Gastrocnemius medialis (tissue), 4 donors: ENCODE data around the gene MAML2. TPM values are rescaled to one million over a fixed set of nuclear protein-coding genes. Genes with fewer than 3 reads are reported as not detected.

Experiments
- ATAC-seq, 2 donors: fragments of 150-250 bp; one replicate each; pipeline ENCODE4 v1.9.1; 2016
- DNase-seq, 2 donors: peaks; one replicate each; pipeline ENCODE4 v3.0.0-alpha.2; 2019
- H3K27ac ChIP-seq, 4 donors: fragments of 200-600 bp; sonication (generic); 1 replicate in 1 of 4; 2 replicates in 3 of 4; pipeline ENCODE4 v1.5.1; 2016 to 2018; ENCODE audit warnings: mild to moderate bottlenecking in 2 of 4, moderate library complexity in 1 of 4
- H3K27me3 ChIP-seq, 3 donors: fragments of 200-600 bp; sonication (generic) in 2 of 3; 1 replicate in 1 of 3; 2 replicates in 2 of 3; pipeline versions ENCODE4 v1.5.1 to v1.6.0; 2016 to 2019; ENCODE audit warnings: mild to moderate bottlenecking in 1 of 3, moderate library complexity in 1 of 3
- H3K36me3 ChIP-seq, 2 donors: fragments of 200-600 bp; sonication (generic) in 1 of 2; one replicate each; pipeline ENCODE4 v1.5.1; 2017 to 2018
- H3K4me1 ChIP-seq, 2 donors: fragments of 200-600 bp; sonication (generic) in 1 of 2; one replicate each; pipeline ENCODE4 v1.5.1; 2016 to 2017; ENCODE audit warnings: mild to moderate bottlenecking in 2 of 2
- H3K4me3 ChIP-seq, 4 donors: fragments of 200-600 bp; sonication (generic) in 3 of 4; 1 replicate in 1 of 4; 2 replicates in 3 of 4; pipeline ENCODE4 v1.5.1; 2016 to 2019; ENCODE audit warnings: mild to moderate bottlenecking in 2 of 4
- H3K9me3 ChIP-seq, 3 donors: fragments of 200-600 bp; sonication (generic) in 2 of 3; 1 replicate in 1 of 3; 2 replicates in 2 of 3; pipeline ENCODE4 v1.5.1; 2016 to 2019
- POLR2A ChIP-seq, 2 donors: fragments of 450-650 bp; IDR thresholded peaks; one replicate each; pipeline ENCODE4 v1.6.1; 2017; ENCODE audit warnings: antibody characterized with exemption in 2 of 2, mild to moderate bottlenecking in 2 of 2, moderate library complexity in 2 of 2
- in situ Hi-C, 4 donors: fragments of 200-750 bp; cut with MboI; loops; one replicate each; pipeline versions ENCODE4 v1.15.0 to v1.8.0; 2017; ENCODE audit warnings: low sequenced_read_pairs in 4 of 4
- intact Hi-C: fragments of 100-400 bp; cut with DNase I; formaldehyde crosslinking; loops from one replicate; pipeline ENCODE4 v1.15.1; 2023; ENCODE audit warnings: low total_unique reads
- total RNA-seq, 4 donors: library from RNA; depleted of rRNA; stranded (reverse); fragments of >200 nt; gene quantifications; one replicate each; pipeline versions ENCODE4 v1.1.0 to v1.2.3, GENCODE V29; 2016
- TF ChIP-seq, protein P1 (sequence below), 5 experiments: fragments of 450-650 bp in 3 of 5; fragments of 200-600 bp in 2 of 5; sonication (generic) in 2 of 5; IDR thresholded peaks in 4 of 5; conservative IDR thresholded peaks in 1 of 5; 1 replicate in 4 of 5; 2 replicates in 1 of 5; pipeline ENCODE4 v1.5.1; 2016 to 2019; ENCODE audit warnings: antibody characterized with exemption in 5 of 5, mild to moderate bottlenecking in 3 of 5, moderate library complexity in 3 of 5

The MAML2 gene
- total RNA-seq, 4 donors from 2014 or later: 4.1 to 6.3 (median 4.8) TPM

DNA sequence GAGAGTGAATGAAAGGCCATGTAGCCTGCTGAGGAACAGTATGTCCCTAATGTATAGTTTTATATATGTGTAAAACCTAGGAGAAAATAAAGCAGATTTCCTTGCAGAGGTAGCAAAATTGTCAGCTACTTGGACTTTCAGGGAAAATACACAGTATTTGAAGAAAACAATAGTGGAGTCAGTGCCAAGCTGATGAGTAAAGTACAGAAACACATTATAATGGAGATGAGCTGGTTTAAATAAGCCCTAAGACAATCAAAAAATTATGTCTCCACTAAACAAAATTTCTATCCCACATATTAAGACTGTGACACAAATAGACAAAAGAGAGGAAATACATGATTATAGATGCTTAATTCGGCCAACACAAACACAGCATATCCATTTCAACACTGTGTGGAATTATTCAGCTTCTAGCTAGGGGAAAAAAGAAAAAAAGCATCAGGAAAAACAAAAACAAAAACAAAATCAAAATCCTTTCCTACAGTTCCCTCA, 75.9 kb downstream of the MAML2 start:
- Histone ChIP-seq H3K27ac (peak overlapping the region in 3 of 4 donors; percentile 29 to 38 (median 37)), H3K4me1 (peaks cover 0 to 7% of the 10 kb centered on the region in 2 donors)

DNA sequence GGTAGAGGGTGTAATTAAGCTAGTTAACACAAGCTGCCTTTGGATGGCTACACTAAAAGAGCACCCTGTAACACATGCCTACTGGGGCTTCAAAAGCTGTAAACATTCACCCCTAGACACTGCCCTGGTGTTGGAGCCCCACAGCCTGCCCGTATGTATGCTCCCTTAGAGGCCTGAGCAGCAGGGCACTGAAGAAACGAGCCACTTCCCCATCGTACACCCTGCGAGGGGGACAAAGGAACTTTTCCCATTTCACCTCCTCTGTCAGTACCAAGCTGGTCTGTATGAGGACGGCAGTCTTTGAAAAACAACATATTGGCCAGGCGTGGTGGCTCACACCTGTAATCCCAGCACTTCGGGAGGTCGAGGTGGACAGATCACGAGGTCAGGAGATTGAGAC, 77.0 kb downstream of the MAML2 start:
- in situ Hi-C loops (no loop called here), intact Hi-C loops (no loop called here)
- DNase-seq (no peak), ATAC-seq (no peak)
- no peak overlapping the region for H3K4me3 ChIP-seq
- no peaks in the 10 kb centered on the region for H3K9me3 ChIP-seq
- no peaks in the 10 kb centered on the region for H3K27me3 ChIP-seq
- no peak for TF ChIP-seq POLR2A (IDR thresholded peaks at IDR 0.05)
- TF ChIP-seq, protein P1, sequence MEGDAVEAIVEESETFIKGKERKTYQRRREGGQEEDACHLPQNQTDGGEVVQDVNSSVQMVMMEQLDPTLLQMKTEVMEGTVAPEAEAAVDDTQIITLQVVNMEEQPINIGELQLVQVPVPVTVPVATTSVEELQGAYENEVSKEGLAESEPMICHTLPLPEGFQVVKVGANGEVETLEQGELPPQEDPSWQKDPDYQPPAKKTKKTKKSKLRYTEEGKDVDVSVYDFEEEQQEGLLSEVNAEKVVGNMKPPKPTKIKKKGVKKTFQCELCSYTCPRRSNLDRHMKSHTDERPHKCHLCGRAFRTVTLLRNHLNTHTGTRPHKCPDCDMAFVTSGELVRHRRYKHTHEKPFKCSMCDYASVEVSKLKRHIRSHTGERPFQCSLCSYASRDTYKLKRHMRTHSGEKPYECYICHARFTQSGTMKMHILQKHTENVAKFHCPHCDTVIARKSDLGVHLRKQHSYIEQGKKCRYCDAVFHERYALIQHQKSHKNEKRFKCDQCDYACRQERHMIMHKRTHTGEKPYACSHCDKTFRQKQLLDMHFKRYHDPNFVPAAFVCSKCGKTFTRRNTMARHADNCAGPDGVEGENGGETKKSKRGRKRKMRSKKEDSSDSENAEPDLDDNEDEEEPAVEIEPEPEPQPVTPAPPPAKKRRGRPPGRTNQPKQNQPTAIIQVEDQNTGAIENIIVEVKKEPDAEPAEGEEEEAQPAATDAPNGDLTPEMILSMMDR (IDR thresholded peaks at IDR 0.05 in 4 of 5, conservative IDR thresholded peaks at IDR 0.05 in 1 of 5): no peak
- H3K27ac ChIP-seq: no peak overlapping the region
- H3K36me3 ChIP-seq: no peaks in the 10 kb centered on the region
- H3K4me1 ChIP-seq: peaks cover 0 to 7% of the 10 kb centered on the region in 2 donors

More for the DNA sequence above, 75.9 kb downstream of the MAML2 start:
- H3K27me3 ChIP-seq: no peaks in the 10 kb centered on the region
- no peaks in the 10 kb centered on the region for H3K36me3 ChIP-seq
- in situ Hi-C loops (no loop called here), intact Hi-C loops (no loop called here)
- peak overlapping the region in 1 of 4 donors; percentile 2 for H3K4me3 ChIP-seq
- DNase-seq (no peak), ATAC-seq (no peak)
- TF ChIP-seq POLR2A (IDR thresholded peaks at IDR 0.05): no peak
- TF ChIP-seq, protein P1 (IDR thresholded peaks at IDR 0.05 in 4 of 5, conservative IDR thresholded peaks at IDR 0.05 in 1 of 5): no peak
- no peaks in the 10 kb centered on the region for H3K9me3 ChIP-seq

DNA sequence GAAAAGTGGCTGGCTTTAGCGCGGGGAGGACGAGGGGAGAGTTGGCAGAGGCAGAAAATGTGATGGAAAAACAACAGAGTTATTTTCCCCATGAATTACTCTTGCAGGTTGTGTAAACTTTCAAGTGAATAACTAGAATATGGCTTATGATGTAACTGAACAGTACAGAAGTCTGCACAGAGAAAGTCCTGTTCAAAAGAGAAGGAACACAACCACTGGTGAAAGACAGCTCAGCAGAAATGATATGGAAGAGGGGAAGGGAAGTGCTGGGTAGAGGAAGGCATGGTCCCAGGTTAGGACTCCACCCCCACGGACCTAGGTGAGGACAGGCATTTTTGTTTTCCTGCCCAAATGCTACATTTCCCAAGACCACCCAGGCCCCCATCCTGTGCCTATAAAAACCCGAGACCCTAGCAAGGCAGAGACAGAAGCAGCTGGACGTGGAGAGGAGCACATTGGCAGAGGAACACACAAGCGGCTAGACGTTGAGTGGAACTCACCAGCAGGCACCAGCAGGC, 77.7 kb downstream of the MAML2 start:
- no peak for ATAC-seq
- Histone ChIP-seq H3K36me3 (no peaks in the 10 kb centered on the region), H3K4me1 (peaks cover 0 to 7% of the 10 kb centered on the region in 2 donors), H3K4me3 (no peak overlapping the region), H3K9me3 (no peaks in the 10 kb centered on the region), H3K27me3 (no peaks in the 10 kb centered on the region), H3K27ac (peak overlapping the region in 1 of 4 donors; percentile 14)
- DNase-seq: no peak
- intact Hi-C loops (no loop called here), in situ Hi-C loops (no loop called here)
- TF ChIP-seq, protein P1 (IDR thresholded peaks at IDR 0.05 in 4 of 5, conservative IDR thresholded peaks at IDR 0.05 in 1 of 5): no peak
- TF ChIP-seq POLR2A (IDR thresholded peaks at IDR 0.05): no peak

DNA sequence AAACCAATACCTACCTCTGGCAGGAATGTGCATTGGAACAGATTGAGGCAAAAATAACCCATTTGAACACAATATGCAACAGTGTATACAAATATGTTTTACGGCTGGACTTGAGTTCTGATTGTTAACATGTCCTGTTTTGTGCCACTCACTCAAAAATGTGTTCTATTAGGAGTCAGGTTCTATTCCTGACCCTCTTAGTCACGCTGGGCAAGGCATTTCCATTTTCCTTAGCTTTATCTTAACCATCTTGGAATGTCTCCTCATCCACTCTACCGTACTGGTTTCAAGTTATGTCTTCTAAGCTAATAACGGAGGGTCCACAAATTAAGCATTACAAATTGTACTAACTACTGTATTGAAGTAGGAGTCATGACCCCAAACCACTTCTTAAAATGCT, 78.6 kb downstream of the MAML2 start:
- no peak for TF ChIP-seq POLR2A (IDR thresholded peaks at IDR 0.05)
- TF ChIP-seq, protein P1 (IDR thresholded peaks at IDR 0.05 in 4 of 5, conservative IDR thresholded peaks at IDR 0.05 in 1 of 5): no peak
- H3K4me1 ChIP-seq: peaks cover 2 to 7% of the 10 kb centered on the region in 2 donors
- no peaks in the 10 kb centered on the region for H3K27me3 ChIP-seq
- H3K27ac ChIP-seq: peak overlapping the region in 2 of 4 donors; percentile 7 to 61
- ATAC-seq: no peak
- intact Hi-C loops (no loop called here), in situ Hi-C loops (no loop called here)
- no peak overlapping the region for H3K4me3 ChIP-seq
- DNase-seq: no peak
- no peaks in the 10 kb centered on the region for H3K9me3 ChIP-seq
- H3K36me3 ChIP-seq: no peaks in the 10 kb centered on the region
